ENCODE results near the gene DIS3L2.

Gene DIS3L2

DNA sequence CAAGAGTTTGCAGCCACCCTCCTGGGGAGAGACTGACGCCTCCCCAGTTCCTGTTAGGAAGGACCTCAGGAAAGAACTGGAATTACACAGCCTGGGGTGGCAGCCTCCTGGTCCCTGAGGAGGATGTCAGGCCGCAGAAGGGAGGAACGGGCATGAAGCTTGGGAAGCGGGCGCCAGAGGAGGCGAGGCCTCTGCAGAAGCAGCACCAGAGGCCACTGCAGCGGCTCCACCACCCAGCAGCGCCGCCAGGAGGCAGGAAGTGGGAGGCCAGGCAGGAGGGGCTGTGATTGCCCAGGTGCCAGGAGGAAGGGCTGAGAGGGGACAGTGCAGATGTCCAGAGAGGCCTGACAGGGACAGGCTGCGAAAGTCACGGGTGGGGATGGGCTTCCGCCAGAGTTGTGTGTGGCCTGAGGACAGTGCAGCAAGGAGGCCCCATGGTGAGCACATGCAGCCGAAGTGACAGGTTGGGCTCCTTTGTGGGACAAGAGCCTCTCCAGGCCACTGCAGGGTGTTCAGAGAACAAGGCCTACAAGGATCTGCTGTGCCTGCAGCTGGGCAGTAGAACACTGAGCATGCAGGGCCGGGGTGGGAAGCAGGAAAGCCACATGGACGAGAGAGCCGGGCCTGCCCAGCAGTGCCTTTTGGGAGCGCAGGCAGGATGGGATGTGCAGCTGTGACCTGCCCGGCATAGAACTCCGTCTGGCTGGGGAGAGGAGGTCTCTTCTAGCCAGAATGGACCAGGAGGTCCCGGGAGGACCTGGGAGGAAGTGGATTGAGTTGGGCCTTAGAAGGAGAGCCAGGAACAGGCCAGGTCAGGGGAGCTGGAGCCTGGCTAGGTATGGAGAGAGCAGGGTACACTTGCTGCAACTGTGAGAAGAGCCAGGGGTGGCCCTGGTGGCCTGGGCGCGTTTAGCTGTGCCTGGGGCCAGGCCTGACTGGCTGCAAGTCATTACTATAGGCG lies 377.9 kb downstream of the DIS3L2 start:
- no peak overlapping the region for H3K4me3 ChIP-seq (ENCODE audit: low read depth in 1 of 2, low read length in 2 of 2)
- no peaks in the 10 kb centered on the region for H3K9me3 ChIP-seq (ENCODE audit: control insufficient read depth in 1 of 2, low read length in 2 of 2)
- no peaks in the 10 kb centered on the region for H3K36me3 ChIP-seq (ENCODE audit: control insufficient read depth in 1 of 2, insufficient read depth in 2 of 2, low read length in 2 of 2)
- H3K27me3 ChIP-seq (ENCODE audit: control insufficient read depth in 1 of 2, insufficient read depth in 2 of 2, low read length in 2 of 2): no peaks in the 10 kb centered on the region
- H3K9ac ChIP-seq (ENCODE audit: low read depth in 1 of 2, low read length in 2 of 2): no peak overlapping the region
- no peaks in the 10 kb centered on the region for H3K4me1 ChIP-seq (ENCODE audit: control insufficient read depth in 1 of 2, insufficient read depth in 2 of 2, low read length in 2 of 2)
- H3K27ac ChIP-seq (ENCODE audit: low read depth, low read length): no peak overlapping the region

DNA sequence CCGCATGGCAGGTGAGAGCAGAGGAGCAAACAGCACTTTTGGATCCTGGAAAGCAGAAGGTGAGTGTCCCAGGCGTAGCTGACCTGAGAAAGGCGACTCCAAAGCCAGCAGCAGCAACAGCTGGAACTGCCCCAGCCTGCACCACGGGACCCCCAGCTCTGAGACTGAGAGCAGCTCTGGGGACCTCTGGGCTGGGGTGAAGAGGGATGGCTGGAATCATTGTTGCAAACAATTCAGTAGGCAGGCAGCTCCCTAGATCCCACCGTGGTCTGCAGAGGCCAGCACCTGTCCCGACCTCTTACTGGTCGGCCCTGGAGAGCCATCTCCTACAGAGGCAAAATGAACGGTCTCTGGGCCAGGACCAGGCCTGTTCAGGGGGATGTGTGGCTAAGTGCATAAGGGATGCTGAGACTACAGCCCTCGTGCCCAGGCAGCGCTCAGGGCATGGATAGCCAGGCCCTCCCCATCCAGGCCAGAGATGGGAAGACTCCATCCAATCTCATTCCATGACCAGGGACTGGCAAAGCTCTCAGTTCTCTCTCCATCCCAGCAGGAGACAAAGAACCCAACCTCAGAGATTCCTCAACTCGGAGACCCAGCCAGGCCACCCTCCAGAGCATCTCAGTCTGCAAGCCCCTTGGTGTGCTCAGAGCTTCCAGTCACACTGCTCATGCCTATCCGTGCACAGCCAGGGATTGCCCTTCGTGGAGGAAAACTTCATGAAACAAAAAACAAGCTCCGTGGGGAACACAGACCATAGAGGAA lies 378.8 kb downstream of the DIS3L2 start:
- no peaks in the 10 kb centered on the region for H3K36me3 ChIP-seq (ENCODE audit: control insufficient read depth in 1 of 2, insufficient read depth in 2 of 2, low read length in 2 of 2)
- H3K9me3 ChIP-seq (ENCODE audit: control insufficient read depth in 1 of 2, low read length in 2 of 2): no peaks in the 10 kb centered on the region
- no peak overlapping the region for H3K9ac ChIP-seq (ENCODE audit: low read depth in 1 of 2, low read length in 2 of 2)
- H3K4me3 ChIP-seq (ENCODE audit: low read depth in 1 of 2, low read length in 2 of 2): no peak overlapping the region
- H3K27me3 ChIP-seq (ENCODE audit: control insufficient read depth in 1 of 2, insufficient read depth in 2 of 2, low read length in 2 of 2): no peaks in the 10 kb centered on the region
- no peak overlapping the region for H3K27ac ChIP-seq (ENCODE audit: low read depth, low read length)
- no peaks in the 10 kb centered on the region for H3K4me1 ChIP-seq (ENCODE audit: control insufficient read depth in 1 of 2, insufficient read depth in 2 of 2, low read length in 2 of 2)

DNA sequence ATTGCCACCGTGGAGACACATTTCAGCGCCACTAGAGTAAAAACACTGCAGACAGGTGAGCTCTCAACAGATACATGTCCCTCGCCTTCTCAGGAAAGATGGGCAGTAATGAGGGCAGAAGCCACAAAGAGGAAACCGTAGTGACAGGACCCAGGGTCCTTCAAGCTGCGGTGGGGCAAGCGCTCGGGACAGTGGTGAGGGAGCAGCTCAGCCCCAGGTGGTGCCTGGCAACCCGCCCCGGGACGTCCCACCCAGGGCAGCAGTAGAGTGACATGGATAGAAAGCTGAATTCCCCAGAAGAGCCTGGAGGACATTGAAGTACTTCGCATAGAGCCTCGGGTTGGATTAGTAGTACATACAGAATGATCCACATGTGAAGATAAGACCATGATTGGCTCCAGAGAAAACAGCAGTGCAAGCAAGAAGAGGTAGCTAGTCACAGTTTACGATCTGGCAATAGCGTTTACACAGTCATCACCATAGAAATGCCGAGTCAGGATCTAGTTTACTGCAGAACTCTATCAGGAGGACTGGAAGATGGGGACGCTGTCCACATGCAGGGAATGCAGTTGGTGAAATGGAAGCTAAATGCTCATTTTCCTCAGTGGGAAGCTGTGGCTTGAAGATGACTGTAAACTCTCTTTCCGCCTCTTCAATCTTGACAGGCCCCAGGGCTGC lies 379.7 kb downstream of the DIS3L2 start:
- Histone ChIP-seq H3K4me1 (ENCODE audit: control insufficient read depth in 1 of 2, insufficient read depth in 2 of 2, low read length in 2 of 2) (no peaks in the 10 kb centered on the region), H3K36me3 (ENCODE audit: control insufficient read depth in 1 of 2, insufficient read depth in 2 of 2, low read length in 2 of 2) (no peaks in the 10 kb centered on the region), H3K9me3 (ENCODE audit: control insufficient read depth in 1 of 2, low read length in 2 of 2) (no peaks in the 10 kb centered on the region), H3K4me3 (ENCODE audit: low read depth in 1 of 2, low read length in 2 of 2) (no peak overlapping the region), H3K9ac (ENCODE audit: low read depth in 1 of 2, low read length in 2 of 2) (no peak overlapping the region), H3K27me3 (ENCODE audit: control insufficient read depth in 1 of 2, insufficient read depth in 2 of 2, low read length in 2 of 2) (no peaks in the 10 kb centered on the region), H3K27ac (ENCODE audit: low read depth, low read length) (no peak overlapping the region)

DNA sequence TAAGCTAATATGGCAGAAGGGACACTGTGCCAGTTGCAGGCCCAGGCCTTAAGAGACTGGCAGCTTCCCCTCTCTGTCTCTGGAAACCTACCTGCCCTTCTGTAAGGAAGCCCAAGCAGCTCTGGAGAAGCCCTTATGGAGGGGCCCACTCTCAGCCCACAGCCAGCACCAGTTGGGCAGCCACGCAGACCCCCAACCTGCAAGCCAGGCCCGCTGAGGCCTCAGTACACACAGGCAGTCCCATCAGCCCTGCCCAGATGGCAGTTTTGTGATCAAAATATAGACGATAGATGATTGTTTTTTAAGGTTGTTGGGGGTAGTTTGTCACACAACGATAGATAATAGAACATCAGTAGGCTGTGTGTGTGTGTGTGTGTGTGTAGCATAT lies 380.2 kb downstream of the DIS3L2 start:
- no peaks in the 10 kb centered on the region for H3K27me3 ChIP-seq (ENCODE audit: control insufficient read depth in 1 of 2, insufficient read depth in 2 of 2, low read length in 2 of 2)
- H3K36me3 ChIP-seq (ENCODE audit: control insufficient read depth in 1 of 2, insufficient read depth in 2 of 2, low read length in 2 of 2): no peaks in the 10 kb centered on the region
- H3K9ac ChIP-seq (ENCODE audit: low read depth in 1 of 2, low read length in 2 of 2): no peak overlapping the region
- no peaks in the 10 kb centered on the region for H3K4me1 ChIP-seq (ENCODE audit: control insufficient read depth in 1 of 2, insufficient read depth in 2 of 2, low read length in 2 of 2)
- H3K9me3 ChIP-seq (ENCODE audit: control insufficient read depth in 1 of 2, low read length in 2 of 2): no peaks in the 10 kb centered on the region
- no peak overlapping the region for H3K27ac ChIP-seq (ENCODE audit: low read depth, low read length)
- H3K4me3 ChIP-seq (ENCODE audit: low read depth in 1 of 2, low read length in 2 of 2): no peak overlapping the region

DNA sequence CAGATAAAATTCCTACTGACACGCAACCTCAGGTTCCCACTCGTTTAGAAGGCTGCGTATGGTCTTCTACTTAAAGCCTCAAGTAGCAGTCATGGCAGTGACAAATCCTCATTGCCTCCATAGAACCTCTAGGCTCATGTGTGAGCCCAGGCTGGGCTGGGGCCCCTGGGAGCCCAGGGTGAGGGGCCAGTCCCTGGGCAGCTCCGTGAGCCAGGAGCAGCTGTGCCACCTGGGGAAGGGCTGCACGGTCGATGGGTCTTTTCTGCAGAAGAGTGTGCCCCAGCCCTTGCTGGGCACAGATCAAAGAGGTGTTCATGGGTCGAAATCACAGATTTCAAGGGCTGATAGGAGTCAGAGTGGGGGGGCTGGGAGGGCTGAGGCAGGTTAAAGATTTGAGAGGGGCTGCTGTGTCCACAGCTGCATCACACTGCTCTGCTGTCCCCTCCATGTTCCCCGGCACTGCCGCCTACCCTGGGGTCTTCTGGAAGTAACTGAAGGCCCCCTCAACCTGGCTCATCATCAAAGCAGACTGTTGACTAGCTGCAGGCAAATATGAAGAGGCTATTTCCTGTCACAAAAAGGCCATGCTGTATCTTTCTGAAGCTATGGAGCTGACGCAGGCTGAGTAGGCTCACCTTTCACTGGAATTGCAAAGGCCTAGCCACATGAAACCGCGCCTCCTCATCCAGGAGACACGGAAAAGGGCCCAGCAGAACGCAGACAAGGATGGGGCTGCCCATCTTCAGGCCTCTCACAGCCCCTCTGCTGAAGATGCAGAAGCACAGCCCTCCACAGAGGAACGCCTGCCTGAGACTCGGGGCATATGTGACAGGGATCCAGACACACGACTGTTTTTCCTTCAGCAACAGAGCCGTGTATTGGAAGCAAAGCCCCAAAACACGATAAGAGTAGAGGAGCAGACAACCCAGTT lies 381.4 kb downstream of the DIS3L2 start:
- H3K36me3 ChIP-seq (ENCODE audit: control insufficient read depth in 1 of 2, insufficient read depth in 2 of 2, low read length in 2 of 2): no peaks in the 10 kb centered on the region
- no peak overlapping the region for H3K4me3 ChIP-seq (ENCODE audit: low read depth in 1 of 2, low read length in 2 of 2)
- H3K27me3 ChIP-seq (ENCODE audit: control insufficient read depth in 1 of 2, insufficient read depth in 2 of 2, low read length in 2 of 2): no peaks in the 10 kb centered on the region
- H3K4me1 ChIP-seq (ENCODE audit: control insufficient read depth in 1 of 2, insufficient read depth in 2 of 2, low read length in 2 of 2): no peaks in the 10 kb centered on the region
- no peak overlapping the region for H3K27ac ChIP-seq (ENCODE audit: low read depth, low read length)
- H3K9me3 ChIP-seq (ENCODE audit: control insufficient read depth in 1 of 2, low read length in 2 of 2): no peaks in the 10 kb centered on the region
- no peak overlapping the region for H3K9ac ChIP-seq (ENCODE audit: low read depth in 1 of 2, low read length in 2 of 2)

DNA sequence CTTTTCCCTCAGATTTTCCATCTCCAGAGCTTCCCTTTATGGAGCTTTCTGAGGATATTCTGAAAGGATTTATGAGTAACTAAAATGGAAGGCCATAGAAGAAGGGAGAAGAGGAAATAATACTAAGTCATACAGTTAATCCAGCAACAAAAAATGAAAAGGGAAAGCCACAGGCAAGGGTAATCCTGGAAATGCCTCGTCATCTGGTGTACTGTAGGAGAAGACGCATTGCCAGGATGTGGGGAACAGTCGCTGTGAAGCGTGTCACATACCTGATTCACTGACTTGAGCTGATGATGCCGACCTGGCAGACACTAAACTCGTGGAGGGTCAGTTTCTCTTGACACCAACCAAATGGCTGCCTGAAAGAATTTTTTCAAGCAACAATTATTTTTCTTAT lies 382.3 kb downstream of the DIS3L2 start:
- Histone ChIP-seq H3K9ac (ENCODE audit: low read depth in 1 of 2, low read length in 2 of 2) (no peak overlapping the region), H3K27me3 (ENCODE audit: control insufficient read depth in 1 of 2, insufficient read depth in 2 of 2, low read length in 2 of 2) (peaks cover 0 to 4% of the 10 kb centered on the region in 2 donors), H3K4me3 (ENCODE audit: low read depth in 1 of 2, low read length in 2 of 2) (no peak overlapping the region), H3K9me3 (ENCODE audit: control insufficient read depth in 1 of 2, low read length in 2 of 2) (no peaks in the 10 kb centered on the region), H3K4me1 (ENCODE audit: control insufficient read depth in 1 of 2, insufficient read depth in 2 of 2, low read length in 2 of 2) (no peaks in the 10 kb centered on the region), H3K36me3 (ENCODE audit: control insufficient read depth in 1 of 2, insufficient read depth in 2 of 2, low read length in 2 of 2) (no peaks in the 10 kb centered on the region), H3K27ac (ENCODE audit: low read depth, low read length) (no peak overlapping the region)

GRCh38 chr2:232345251-232345650 lies 383.7 kb downstream of the DIS3L2 start:
- no peak overlapping the region for H3K4me3 ChIP-seq (ENCODE audit: low read depth in 1 of 2, low read length in 2 of 2)
- H3K27ac ChIP-seq (ENCODE audit: low read depth, low read length): no peak overlapping the region
- H3K27me3 ChIP-seq (ENCODE audit: control insufficient read depth in 1 of 2, insufficient read depth in 2 of 2, low read length in 2 of 2): peaks cover 8 to 9% of the 10 kb centered on the region in 2 donors
- no peaks in the 10 kb centered on the region for H3K36me3 ChIP-seq (ENCODE audit: control insufficient read depth in 1 of 2, insufficient read depth in 2 of 2, low read length in 2 of 2)
- peaks cover 0 to 8% of the 10 kb centered on the region in 2 donors for H3K4me1 ChIP-seq (ENCODE audit: control insufficient read depth in 1 of 2, insufficient read depth in 2 of 2, low read length in 2 of 2)
- H3K9me3 ChIP-seq (ENCODE audit: control insufficient read depth in 1 of 2, low read length in 2 of 2): no peaks in the 10 kb centered on the region
- H3K9ac ChIP-seq (ENCODE audit: low read depth in 1 of 2, low read length in 2 of 2): no peak overlapping the region

GRCh38 chr2:232347369-232347768 lies 385.9 kb downstream of the DIS3L2 start:
- Histone ChIP-seq H3K4me3 (ENCODE audit: low read depth in 1 of 2, low read length in 2 of 2) (no peak overlapping the region), H3K4me1 (ENCODE audit: control insufficient read depth in 1 of 2, insufficient read depth in 2 of 2, low read length in 2 of 2) (peaks cover 0 to 8% of the 10 kb centered on the region in 2 donors), H3K9me3 (ENCODE audit: control insufficient read depth in 1 of 2, low read length in 2 of 2) (no peaks in the 10 kb centered on the region), H3K27me3 (ENCODE audit: control insufficient read depth in 1 of 2, insufficient read depth in 2 of 2, low read length in 2 of 2) (peaks cover 26 to 27% of the 10 kb centered on the region in 2 donors), H3K9ac (ENCODE audit: low read depth in 1 of 2, low read length in 2 of 2) (no peak overlapping the region), H3K36me3 (ENCODE audit: control insufficient read depth in 1 of 2, insufficient read depth in 2 of 2, low read length in 2 of 2) (no peaks in the 10 kb centered on the region), H3K27ac (ENCODE audit: low read depth, low read length) (no peak overlapping the region)

GRCh38 chr2:232348936-232349335 lies 387.4 kb downstream of the DIS3L2 start:
- Histone ChIP-seq H3K27ac (ENCODE audit: low read depth, low read length) (no peak overlapping the region), H3K36me3 (ENCODE audit: control insufficient read depth in 1 of 2, insufficient read depth in 2 of 2, low read length in 2 of 2) (no peaks in the 10 kb centered on the region), H3K9ac (ENCODE audit: low read depth in 1 of 2, low read length in 2 of 2) (no peak overlapping the region), H3K27me3 (ENCODE audit: control insufficient read depth in 1 of 2, insufficient read depth in 2 of 2, low read length in 2 of 2) (peaks cover 35 to 36% of the 10 kb centered on the region in 2 donors), H3K4me1 (ENCODE audit: control insufficient read depth in 1 of 2, insufficient read depth in 2 of 2, low read length in 2 of 2) (peaks cover 0 to 8% of the 10 kb centered on the region in 2 donors), H3K4me3 (ENCODE audit: low read depth in 1 of 2, low read length in 2 of 2) (no peak overlapping the region), H3K9me3 (ENCODE audit: control insufficient read depth in 1 of 2, low read length in 2 of 2) (no peaks in the 10 kb centered on the region)

Measured in duodenal mucosa (tissue), 2 donors.